HG03060 (cell line): ENCODE results near the gene OLIG2.

Source experiments
- ATAC-seq: cut with Tn5 transposase; IDR thresholded peaks from one replicate; pipeline ENCODE4 v1.9.1; 2021; ENCODE audit warnings: low read depth, moderate number of reproducible peaks; ENCODE audit not compliant: unreplicated experiment

OLIG2 gene

DNA sequence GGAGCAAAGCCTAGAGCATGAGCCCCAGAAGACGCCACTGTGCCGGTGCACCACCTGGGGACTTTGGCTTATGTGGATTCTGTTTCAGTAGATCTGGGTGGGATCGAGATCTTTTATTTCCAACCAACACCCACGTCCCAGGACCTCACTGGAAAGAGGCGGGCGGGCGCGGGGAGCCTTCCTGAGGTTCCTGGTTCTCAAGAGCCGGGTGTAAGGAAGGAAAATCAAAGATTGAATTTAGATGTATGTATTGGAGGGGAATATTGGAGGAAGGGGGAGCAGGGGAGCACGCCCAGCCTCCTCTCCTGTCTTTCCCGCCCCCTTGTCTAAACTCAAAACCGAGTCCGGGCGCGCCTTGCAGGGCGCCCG is 6.2 kb upstream of the OLIG2 start:
- no peak for ATAC-seq

DNA sequence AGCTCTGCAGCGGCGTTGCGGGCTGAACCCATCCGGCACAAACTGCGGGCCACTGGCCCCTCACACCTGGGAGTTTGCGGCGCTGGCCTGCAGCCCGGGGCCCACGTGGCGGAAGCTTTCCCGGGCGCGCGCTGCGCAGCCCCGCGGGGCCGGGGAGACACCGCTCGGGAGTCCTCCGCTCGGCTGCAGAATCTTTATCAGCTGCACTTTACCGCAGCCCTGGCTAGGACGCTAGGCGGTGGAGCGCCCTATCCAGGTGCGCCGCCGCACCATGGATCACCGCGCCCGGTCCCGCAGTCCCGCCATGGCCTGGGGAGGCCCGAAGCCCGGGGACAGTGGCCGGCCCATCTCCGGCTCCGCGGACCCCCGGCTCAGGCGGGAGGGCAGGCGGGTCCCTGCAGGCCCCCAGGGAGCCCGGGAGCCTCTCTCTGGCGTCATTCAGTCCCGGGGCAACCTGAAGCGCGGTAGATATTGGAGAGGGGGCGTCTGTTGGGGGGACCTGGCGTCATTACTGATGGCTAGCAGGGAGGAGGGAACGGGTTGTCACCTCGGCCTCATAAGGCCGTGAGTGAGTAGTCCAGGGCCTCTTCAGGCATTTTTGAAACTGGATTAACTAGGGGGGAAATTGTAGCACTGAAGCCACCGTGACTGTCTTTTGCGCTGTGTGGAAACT is 5.7 kb upstream of the OLIG2 start:
- no peak for ATAC-seq

DNA sequence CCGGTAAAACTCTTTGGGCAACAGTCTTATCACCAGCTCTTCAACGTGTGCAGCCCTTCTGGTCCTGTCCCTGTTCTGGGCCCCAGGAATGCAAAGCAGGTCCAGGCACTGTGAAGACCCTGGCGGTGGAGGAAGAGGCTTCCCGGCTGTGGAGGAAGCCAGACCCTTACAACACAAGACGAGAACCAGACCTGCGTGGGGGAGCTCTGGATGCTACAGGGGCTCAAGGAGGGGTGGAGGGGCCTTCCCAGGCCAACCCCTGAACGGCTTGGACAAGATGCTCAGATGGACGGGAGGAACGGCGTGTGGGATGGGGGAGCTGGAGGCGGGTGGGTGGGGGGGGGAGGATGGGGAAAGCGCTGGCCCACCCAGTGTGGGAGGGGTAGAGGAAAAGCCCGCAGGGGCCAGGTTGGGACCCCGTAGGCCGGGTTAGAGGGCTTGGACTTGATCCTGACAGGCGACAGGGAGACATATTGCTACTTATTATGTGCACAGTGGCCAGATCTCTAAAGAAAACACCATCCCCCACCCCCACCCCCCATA is 5.1 kb upstream of the OLIG2 start:
- ATAC-seq: no peak

DNA sequence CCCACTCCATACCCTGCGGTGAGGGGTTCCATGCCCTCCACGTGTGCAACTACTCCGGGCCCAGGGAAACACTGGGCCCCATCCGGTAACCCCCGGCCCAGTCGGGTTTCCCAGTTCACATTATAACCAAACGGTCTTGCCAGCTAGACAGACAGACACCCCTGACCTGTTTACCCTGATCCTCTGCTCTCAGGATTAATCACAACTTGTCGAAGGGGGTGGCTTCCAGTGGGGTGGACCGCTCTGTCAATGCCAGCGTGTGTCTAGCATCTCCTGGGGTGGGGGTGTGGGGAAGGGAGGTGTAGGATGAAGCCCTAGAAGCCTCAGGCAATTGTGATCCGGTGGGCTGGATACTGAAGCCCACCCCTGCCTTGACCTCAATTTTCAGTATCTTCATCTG is 4.6 kb upstream of the OLIG2 start:
- ATAC-seq: no peak

DNA sequence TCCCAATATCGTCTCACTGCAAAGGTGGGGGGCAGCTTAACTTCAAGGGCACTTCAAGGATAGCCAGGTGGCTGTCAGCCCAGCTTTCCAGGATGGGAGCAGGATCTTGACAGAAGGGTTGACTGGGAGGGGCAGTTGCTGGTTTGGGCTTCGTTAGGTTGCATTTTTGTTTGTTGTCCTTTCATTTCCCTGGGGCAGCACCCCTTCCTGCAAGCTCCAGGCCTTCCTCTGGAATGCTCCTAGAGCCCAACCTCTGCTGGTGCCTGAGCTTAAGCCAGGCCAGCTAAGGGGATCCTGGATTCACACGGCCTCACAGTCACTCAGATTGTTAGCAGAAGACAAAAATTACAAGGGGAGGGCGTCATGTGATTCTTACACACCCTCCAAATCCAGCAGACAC is 4.1 kb upstream of the OLIG2 start:
- ATAC-seq: no peak

DNA sequence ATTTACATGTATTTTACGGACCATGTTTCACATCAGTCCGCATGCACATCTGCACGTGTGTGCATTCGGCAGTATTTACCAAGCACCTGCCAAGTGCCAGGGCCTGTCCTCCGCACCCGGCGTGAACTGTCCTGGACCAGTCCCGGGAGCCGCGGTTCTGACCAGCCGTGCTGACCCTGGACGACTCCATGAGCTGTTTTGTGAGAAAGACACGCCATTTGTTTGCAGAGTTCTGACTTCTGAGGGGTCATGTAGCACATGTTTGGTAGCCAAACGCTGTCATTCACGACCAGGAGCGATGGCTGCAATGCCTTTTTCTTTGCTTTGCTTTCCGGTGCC is 3.3 kb upstream of the OLIG2 start:
- ATAC-seq: no peak

DNA sequence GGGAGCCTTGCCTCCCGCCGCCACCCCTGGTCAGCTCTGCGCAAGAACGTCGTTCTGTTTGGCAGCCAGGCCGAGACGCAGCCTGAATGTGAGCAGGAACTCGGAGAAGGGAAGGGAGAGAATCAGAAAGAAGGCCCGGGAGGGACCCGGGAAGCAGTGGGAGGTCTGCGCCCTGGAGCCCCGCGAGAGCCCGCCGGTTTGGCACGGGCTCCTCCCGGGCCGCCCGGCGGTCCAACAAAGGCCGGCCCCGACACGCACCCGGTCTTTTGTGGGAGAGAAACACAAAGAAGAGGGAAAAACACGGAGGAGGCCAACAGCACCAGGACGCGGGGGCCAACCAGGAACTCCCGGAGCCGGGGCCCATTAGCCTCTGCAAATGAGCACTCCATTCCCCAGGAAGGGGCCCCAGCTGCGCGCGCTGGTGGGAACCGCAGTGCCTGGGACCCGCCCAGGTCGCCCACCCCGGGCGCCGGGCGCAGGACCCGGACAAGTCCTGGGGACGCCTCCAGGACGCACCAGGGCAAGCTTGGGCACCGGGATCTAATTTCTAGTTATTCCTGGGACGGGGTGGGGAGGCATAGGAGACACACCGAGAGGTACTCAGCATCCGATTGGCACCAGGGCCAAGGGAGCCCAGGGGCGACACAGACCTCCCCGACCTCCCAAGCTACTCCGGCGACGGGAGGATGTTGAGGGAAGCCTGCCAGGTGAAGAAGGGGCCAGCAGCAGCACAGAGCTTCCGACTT is 2.7 kb upstream of the OLIG2 start:
- ATAC-seq: no peak

DNA sequence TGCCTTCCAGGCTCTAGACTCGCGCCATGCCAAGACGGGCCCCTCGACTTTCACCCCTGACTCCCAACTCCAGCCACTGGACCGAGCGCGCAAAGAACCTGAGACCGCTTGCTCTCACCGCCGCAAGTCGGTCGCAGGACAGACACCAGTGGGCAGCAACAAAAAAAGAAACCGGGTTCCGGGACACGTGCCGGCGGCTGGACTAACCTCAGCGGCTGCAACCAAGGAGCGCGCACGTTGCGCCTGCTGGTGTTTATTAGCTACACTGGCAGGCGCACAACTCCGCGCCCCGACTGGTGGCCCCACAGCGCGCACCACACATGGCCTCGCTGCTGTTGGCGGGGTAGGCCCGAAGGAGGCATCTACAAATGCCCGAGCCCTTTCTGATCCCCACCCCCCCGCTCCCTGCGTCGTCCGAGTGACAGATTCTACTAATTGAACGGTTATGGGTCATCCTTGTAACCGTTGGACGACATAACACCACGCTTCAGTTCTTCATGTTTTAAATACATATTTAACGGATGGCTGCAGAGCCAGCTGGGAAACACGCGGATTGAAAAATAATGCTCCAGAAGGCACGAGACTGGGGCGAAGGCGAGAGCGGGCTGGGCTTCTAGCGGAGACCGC is 2.0 kb upstream of the OLIG2 start:
- ATAC-seq: no peak

DNA sequence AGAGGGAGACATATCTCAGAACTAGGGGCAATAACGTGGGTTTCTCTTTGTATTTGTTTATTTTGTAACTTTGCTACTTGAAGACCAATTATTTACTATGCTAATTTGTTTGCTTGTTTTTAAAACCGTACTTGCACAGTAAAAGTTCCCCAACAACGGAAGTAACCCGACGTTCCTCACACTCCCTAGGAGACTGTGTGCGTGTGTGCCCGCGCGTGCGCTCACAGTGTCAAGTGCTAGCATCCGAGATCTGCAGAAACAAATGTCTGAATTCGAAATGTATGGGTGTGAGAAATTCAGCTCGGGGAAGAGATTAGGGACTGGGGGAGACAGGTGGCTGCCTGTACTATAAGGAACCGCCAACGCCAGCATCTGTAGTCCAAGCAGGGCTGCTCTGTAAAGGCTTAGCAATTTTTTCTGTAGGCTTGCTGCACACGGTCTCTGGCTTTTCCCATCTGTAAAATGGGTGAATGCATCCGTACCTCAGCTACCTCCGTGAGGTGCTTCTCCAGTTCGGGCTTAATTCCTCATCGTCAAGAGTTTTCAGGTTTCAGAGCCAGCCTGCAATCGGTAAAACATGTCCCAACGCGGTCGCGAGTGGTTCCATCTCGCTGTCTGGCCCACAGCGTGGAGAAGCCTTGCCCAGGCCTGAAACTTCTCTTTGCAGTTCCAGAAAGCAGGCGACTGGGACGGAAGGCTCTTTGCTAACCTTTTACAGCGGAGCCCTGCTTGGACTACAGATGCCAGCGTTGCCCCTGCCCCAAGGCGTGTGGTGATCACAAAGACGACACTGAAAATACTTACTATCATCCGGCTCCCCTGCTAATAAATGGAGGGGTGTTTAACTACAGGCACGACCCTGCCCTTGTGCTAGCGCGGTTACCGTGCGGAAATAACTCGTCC is 1.3 kb upstream of the OLIG2 start:
- ATAC-seq: no peak

DNA sequence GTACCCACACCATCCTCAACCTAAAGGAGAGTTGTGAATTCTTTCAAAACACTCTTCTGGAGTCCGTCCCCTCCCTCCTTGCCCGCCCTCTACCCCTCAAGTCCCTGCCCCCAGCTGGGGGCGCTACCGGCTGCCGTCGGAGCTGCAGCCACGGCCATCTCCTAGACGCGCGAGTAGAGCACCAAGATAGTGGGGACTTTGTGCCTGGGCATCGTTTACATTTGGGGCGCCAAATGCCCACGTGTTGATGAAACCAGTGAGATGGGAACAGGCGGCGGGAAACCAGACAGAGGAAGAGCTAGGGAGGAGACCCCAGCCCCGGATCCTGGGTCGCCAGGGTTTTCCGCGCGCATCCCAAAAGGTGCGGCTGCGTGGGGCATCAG is 638 bp upstream of the OLIG2 start:
- ATAC-seq: no peak

DNA sequence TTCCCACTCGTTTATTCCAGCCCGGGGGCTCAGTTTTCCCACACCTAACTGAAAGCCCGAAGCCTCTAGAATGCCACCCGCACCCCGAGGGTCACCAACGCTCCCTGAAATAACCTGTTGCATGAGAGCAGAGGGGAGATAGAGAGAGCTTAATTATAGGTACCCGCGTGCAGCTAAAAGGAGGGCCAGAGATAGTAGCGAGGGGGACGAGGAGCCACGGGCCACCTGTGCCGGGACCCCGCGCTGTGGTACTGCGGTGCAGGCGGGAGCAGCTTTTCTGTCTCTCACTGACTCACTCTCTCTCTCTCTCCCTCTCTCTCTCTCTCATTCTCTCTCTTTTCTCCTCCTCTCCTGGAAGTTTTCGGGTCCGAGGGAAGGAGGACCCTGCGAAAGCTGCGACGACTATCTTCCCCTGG is 716 bp downstream of the OLIG2 start:
- ATAC-seq: no peak

DNA sequence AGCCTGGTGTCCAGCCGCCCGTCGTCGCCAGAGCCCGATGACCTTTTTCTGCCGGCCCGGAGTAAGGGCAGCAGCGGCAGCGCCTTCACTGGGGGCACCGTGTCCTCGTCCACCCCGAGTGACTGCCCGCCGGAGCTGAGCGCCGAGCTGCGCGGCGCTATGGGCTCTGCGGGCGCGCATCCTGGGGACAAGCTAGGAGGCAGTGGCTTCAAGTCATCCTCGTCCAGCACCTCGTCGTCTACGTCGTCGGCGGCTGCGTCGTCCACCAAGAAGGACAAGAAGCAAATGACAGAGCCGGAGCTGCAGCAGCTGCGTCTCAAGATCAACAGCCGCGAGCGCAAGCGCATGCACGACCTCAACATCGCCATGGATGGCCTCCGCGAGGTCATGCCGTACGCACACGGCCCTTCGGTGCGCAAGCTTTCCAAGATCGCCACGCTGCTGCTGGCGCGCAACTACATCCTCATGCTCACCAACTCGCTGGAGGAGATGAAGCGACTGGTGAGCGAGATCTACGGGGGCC is 1.2 kb downstream of the OLIG2 start:
- ATAC-seq: no peak

DNA sequence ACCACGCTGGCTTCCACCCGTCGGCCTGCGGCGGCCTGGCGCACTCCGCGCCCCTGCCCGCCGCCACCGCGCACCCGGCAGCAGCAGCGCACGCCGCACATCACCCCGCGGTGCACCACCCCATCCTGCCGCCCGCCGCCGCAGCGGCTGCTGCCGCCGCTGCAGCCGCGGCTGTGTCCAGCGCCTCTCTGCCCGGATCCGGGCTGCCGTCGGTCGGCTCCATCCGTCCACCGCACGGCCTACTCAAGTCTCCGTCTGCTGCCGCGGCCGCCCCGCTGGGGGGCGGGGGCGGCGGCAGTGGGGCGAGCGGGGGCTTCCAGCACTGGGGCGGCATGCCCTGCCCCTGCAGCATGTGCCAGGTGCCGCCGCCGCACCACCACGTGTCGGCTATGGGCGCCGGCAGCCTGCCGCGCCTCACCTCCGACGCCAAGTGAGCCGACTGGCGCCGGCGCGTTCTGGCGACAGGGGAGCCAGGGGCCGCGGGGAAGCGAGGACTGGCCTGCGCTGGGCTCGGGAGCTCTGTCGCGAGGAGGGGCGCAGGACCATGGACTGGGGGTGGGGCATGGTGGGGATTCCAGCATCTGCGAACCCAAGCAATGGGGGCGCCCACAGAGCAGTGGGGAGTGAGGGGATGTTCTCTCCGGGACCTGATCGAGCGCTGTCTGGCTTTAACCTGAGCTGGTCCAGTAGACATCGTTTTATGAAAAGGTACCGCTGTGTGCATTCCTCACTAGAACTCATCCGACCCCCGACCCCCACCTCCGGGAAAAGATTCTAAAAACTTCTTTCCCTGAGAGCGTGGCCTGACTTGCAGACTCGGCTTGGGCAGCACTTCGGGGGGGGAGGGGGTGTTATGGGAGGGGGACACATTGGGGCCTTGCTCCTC is 1.9 kb downstream of the OLIG2 start:
- no peak for ATAC-seq

DNA sequence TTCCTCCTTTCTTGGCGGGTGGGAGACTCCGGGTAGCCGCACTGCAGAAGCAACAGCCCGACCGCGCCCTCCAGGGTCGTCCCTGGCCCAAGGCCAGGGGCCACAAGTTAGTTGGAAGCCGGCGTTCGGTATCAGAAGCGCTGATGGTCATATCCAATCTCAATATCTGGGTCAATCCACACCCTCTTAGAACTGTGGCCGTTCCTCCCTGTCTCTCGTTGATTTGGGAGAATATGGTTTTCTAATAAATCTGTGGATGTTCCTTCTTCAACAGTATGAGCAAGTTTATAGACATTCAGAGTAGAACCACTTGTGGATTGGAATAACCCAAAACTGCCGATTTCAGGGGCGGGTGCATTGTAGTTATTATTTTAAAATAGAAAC is 2.5 kb downstream of the OLIG2 start:
- ATAC-seq: no peak

DNA sequence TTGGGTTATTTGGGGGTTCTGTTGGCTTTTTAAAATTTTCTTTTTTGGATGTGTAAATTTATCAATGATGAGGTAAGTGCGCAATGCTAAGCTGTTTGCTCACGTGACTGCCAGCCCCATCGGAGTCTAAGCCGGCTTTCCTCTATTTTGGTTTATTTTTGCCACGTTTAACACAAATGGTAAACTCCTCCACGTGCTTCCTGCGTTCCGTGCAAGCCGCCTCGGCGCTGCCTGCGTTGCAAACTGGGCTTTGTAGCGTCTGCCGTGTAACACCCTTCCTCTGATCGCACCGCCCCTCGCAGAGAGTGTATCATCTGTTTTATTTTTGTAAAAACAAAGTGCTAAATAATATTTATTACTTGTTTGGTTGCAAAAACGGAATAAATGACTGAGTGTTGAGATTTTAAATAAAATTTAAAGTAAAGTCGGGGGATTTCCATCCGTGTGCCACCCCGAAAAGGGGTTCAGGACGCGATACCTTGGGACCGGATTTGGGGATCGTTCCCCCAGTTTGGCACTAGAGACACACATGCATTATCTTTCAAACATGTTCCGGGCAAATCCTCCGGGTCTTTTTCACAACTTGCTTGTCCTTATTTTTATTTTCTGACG is 3.1 kb downstream of the OLIG2 start:
- no peak for ATAC-seq

DNA sequence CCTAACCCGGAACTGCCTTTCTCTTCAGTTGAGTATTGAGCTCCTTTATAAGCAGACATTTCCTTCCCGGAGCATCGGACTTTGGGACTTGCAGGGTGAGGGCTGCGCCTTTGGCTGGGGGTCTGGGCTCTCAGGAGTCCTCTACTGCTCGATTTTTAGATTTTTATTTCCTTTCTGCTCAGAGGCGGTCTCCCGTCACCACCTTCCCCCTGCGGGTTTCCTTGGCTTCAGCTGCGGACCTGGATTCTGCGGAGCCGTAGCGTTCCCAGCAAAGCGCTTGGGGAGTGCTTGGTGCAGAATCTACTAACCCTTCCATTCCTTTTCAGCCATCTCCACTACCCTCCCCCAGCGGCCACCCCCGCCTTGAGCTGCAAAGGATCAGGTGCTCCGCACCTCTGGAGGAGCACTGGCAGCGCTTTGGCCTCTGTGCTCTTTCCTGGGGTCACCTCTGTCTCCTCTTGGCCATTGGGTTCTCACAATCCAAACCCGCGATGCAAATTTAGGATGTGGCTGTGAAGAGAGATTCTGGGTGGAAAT is 3.7 kb downstream of the OLIG2 start:
- no peak for ATAC-seq

DNA sequence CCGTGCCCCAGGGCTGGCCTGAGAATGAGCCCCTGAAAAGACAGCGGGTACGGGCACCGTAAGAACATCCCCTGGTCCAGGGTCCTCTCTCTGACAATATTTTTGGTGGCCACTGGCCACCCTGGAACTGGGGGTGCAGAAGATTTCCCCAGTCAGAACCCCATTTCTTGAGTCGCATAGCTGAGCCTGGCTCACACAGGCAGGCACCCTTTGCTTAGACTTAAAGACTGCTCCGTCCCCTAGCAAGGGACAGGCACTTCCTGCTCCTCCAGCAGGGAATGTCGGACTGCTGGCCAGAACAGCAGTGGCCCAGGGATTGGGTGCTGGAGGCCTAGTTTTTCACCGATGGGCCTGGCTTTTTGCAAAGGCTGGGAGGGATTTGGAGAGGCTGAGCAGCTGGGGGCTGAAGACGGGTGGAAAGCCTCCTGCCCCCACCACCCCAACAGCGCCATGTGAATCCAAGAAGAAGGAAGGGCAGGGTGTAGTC is 4.3 kb downstream of the OLIG2 start:
- ATAC-seq: no peak

DNA sequence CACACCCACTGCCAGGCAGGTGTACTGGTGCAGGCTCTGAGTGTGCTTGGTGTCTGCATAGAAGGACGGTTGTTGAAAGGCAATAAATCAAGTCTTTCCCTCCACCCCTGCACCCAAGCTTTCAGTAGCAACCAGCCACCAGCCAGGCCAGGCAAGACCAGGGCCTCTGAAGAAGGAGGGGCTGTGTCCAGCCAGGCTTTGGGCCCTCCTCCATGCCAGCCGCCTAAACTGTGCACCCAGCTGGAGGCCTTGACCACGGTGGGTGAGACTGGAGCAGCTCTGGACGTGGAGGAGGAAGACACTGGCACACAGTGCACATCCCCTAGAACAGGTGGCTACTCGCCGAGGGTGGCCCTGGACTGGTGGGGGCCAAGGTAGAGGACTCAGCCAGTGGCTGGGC is 4.9 kb downstream of the OLIG2 start:
- no peak for ATAC-seq
